COLO668 (cell line): ENCODE data around the gene DSCAM.

Experiments
- DNase-seq: peaks from one replicate; lab custom pipeline; 2025; ENCODE audit not compliant: unreplicated experiment; lab: John Stamatoyannopoulos, UW

The DSCAM gene

DNA sequence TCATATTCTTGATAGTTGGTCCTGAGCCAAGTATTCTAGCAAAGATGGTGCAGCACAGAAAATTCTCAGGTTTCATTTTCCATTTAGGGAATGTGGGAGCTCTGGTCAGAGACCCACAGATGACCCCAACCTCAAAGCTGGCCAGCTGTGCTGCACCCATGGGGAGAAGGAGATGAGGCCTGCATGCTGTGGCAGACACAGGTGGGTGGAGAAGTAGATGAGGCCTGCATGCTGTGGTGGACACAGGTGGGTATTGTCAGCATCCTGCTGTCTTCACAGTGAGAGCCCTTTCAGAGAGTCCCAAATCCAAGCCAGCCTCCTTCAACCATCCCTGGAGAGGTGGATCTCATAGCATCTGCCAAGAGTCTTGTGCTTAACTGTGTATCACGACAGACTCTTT is 77.7 kb downstream of the DSCAM start:
- no peak for DNase-seq

DNA sequence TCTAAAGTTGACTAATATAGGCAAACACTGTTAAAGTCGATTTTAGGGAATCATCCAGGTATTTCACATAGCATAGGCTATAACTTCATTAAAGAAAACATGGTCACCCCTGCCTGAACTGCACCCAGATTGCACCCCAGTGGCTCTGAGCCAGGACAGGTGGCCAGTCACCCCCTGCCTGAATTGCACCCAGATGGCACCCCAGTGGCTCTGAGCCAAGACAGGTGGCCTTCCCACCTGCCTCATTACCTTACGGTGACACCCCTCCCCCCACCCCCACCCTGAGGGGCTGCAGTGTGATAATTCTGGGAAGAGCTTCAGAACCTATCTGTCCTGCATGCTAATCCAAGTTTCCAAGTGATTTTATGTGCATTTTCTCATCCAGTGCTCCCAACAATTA is 78.9 kb downstream of the DSCAM start:
- peak; percentile 22 for DNase-seq

DNA sequence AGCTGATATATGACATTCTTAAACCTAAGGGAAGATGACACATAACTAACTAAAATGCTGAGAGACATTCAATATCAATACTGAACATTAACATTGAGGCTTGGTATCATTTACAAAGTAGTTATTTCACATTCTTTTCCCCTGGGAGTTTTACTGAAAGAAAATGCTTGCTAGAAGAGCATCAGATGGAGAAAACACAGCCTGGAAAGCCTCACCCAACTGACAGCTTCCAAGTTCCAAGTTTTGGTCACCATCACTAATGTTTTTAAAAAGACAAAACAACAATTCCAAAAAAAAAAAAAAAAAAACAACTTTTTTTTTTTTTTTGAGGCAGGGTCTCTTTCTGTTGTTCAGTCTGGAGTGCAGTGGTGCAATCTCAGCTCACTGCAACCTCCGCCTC is 80.6 kb downstream of the DSCAM start:
- DNase-seq = no peak

DNA sequence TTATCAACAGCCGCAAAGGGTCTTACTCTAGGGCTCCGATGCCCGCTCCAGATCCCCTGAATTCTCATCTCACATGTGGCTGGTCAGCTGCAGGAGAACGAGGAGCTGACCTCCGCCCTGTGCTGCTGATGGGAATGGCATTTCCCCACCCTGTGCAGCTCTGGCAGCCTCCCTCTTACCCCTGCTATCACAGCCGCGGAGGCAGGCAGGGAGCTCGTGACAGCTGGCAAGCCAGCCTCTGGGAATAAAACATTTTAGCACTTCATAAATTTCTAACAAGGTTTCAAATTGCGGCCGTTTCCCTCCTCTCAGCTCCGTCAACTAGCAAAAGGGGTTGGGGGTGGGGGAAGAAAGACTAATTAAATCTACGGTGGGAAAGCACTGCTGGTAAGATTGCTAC is 81.1 kb downstream of the DSCAM start:
- no peak for DNase-seq

DNA sequence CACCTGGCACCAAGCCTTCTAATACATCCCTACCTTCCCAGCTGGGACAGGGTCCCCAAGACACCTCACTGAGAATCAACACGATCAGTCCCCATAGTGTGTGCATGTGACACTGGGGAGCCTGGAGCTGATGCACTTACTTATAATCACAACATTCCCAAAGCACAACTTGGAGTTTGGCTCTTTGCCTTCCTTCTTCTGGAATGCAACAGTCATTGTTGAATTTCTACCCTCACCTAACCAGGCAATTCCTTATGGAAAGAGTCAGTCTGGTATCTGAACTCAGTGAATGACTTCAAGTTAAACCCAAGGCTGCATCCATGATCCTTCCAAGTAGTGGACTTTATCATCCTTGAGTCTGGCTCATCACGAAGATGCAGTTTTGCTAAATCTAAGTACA is 86.1 kb downstream of the DSCAM start:
- DNase-seq = no peak

DNA sequence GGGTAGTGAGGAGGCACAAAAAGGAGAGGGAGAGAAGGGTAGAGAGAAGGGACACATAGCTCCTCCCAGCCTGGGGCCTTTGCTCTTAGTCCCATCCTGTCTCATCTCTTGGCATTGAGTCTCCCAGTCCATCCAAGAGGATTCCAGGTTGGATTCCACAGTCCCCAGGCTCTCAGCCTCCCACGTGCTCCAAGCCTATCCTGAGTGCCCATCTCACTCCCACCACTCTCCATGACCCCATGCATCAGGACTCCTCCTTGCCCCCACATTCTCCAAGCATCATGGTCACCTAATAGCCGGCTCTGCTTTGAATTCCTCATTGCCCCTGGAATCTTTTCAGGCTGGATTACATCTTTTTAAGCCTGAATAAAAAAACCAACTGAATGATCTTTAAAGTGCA is 87.9 kb downstream of the DSCAM start:
- DNase-seq = no peak

DNA sequence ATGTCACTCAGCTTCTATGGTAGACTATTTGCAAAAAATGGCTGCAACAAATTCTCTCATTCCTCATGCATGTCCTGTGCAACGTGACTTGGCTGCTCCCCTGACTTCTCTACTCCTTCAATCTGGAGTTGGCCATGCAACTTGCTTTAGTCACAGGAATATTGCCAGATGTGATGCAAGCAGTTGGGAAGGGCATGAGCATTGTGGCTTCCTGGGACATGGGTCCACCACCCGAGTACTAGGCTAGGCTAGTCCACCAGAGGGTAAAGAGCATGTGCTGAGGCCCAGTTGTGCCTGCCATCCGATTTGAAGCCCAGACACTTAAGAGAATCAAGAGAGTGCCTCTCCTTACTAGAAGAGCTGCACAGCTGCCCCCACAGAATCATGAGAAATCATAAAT is 89.6 kb downstream of the DSCAM start:
- no peak for DNase-seq

DNA sequence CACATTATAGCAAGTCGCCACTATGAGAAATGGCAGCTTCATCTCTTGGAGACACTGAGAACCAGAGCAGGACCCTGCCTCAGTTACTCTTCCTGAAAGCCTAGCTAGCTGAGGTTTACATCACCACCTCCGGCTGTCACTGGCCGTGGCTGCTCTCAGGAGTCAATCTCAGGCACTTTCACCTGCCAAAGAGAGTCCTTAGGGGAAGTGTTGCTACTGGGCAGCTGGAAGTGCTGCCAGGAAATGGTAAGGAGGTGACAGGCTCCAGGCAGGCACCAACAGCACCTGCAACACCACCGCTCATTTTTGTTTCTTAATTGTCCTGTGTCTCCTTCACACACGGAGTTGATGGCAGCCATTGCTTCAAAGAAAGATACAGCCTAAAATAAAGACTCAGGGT is 92.5 kb downstream of the DSCAM start:
- DNase-seq = no peak

DNA sequence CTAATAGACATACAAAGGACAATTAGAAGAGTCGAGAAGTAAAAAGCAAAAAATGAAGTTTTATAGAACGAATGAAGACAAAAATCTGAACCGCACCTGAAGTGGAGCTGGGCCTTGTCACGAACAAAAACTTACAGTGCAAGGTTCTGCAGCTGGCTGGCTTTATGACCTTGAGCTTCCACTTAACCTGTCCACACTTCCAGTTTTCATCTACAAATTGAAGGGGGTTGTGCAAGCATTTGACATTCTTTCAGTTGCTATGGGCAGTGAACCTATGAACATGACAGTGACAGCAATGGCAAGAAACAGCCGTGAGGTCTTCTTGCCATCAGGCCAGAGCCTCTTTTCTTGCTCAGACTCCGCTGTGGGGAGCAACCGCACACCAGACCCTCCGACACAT is 93.2 kb downstream of the DSCAM start:
- no peak for DNase-seq

DNA sequence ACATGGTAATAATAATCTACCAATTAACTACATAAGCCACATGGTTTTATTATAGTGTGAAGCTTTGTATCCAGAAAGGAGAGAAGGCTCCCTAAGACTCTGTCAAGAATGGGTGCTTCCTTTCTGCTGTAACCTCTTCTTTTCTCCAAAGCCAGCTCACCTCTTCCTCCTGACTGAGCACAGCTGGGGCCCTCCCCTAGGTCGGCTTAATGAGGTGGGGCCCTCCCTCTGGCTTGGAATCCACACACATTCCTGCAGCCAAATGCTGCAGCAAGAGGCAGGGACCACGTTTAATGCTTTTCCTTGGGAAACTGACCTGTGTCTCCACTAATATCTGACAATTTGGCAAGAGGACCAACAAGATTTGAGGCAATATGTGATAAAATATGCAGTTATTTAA is 94.8 kb downstream of the DSCAM start:
- DNase-seq = no peak

DNA sequence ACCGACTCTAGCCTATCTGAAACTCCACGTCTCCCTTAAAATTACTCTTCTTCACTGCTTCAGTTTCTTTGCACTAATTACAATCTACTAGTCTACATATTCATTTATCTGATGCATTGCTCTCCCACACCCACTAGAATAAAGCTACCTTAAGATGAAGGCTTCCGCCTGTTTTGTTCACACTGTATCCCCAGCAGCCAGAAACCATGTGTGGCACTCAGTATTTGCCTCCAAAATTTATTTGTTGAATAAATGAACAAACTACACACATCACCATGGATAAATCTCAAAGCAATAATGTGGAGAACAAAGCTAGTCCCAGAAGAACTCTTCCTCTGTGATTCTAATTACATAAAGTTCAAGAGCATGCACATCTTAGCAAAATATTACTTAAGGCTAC is 95.7 kb downstream of the DSCAM start:
- no peak for DNase-seq

DNA sequence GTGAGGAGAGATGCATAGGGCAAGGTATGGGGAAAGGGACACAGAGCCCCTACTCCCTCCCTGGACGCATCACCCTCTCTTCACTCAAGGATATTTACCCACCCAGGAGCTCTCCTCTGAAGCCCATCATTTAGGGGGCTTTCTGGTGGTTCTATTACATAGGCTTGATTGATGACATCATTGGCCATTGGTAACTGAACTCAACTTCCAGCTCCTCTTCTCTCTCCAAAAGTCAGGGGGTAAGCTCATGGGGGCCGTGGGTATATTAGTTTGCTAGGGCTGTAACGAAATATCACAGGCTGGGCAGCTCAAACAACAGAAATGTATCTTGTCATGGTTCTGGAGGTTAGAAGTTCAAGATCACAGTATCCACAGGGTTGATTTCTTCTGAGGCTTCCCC is 110.8 kb downstream of the DSCAM start:
- DNase-seq = no peak

DNA sequence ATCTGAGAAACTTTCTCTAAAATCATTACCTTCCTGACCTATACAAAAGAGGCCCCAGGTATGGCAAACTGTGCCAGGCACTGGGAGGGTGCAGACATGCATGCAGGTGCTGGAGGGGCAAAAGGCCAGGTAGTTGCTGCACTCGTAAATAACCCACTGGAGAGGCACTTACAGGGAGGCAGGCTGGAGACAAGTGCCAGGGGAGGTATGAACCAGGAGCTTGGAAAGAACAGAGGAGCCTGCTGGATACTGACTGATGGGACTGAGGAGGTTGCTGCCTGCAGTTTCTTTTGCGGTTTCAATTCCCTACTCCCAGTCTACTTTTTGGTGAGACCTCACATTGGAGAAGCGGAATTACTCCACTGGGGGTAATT is 113.9 kb downstream of the DSCAM start:
- no peak for DNase-seq

DNA sequence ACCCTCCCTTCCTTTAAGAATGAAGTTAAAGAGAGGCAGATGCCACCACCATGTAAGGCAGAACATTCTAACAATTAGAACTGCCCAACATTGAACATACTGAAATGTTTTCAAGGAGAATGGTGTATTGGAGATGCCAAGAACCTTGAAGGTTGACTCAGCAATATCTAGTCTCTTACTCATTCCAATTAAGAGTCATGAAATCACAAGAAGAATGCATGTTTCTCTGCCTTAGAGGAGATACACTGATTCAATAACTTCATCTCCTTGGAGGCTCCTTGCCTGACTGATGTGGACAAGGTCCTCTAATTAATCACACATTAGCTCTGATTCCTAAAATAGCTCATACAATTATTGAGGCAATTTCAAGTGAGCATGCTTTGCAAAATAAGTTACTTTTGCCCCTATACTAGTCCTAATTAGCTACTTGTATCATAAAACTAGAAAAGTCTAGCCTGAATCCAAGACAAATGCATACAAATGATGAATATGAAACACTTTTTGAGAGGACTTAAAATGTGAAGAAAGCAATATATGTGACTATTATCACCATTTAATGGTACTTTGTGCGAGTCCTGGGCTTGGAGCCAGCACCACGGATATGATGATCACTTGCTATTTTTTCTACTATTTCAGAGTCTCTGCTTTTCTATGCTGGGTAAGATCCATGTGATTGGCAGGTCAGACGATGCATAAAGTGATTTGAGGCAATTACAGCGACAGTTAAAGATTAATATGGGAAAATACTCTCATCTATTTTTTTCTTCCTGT is 114.5 kb downstream of the DSCAM start:
- DNase-seq = no peak

DNA sequence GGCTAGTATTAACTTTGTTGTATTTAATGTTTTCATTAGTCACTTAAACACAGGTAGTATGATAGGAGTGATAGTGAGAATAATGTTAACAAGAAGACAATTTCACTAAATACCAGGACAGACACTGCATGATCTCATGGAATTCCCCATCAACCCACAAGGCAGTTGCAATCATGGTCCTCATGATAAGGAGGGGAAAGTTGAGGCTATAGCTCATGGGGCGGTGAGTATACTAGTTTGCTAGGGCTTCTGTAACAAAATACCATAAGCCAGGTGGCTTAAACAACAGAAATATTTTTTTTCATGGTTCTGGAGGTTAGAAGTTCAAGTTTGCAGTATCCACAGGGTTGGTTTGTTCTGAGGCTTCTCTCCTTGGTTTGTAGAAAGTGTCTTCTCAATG is 115.8 kb downstream of the DSCAM start:
- DNase-seq = no peak

DNA sequence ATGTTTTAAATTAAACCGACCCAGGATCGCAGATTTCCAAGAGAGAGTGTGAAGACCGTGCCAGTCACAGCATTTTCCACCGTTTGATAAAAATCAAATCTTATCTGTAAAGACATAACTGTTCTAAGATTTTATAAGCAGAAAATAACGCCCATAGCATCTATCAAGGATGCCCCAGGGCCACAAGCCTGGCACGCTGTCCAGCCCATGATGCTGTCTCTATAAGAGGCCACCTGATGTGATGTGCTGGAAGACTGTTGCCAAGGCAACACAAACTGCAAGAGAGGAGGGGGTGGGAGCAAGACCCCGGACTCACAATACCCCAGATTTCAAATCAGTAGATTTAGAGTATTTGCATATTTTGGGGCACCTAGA is 116.5 kb downstream of the DSCAM start:
- no peak for DNase-seq

DNA sequence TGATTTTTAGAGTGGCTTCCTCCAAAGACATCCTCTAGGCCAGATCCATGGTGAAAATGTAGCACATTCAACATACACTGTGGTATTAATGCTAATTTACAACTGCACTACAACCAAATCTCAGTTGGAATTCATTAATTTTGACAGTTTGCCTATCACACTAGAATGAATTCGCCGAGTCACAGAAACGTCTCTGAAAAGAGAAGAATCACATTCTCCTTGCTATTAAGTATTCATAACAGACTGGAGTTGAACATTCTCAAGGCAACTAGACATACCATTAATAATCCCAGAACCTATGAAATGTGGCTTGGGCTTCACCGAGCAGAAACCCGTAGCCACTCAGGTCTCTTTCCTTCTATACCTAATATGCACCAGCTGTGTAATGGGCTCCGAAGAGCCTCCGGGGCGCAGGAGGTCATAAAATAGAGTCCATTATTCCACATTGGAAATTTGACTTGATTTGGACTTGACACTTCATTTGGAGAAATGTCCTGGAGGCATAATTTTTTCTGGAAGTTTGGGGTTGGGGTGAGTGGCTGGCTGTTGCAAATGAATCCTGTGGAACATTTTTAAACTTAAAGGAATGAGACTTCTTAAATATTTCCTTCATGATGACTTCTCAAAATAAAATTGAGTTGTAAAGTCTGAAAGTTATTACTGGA is 117.1 kb downstream of the DSCAM start:
- DNase-seq = no peak

DNA sequence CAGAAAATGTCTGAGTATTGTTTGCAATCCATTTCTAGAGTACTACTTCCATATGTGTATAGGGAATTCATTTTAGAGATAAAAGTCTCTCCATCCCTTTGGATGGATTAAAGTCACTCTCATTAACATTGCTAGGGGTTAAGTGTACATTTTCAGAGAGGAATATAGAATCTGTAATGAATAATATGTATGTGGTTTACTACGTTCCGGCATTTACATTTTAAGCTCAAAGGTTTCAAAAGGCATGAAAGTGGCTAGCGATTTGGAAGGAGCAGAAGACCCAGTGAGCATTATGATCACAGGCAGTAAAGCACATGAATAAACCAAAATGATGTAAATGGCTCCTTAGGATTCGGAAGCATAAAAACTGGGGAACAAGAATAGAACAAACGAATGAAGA is 123.0 kb downstream of the DSCAM start:
- DNase-seq = no peak

DNA sequence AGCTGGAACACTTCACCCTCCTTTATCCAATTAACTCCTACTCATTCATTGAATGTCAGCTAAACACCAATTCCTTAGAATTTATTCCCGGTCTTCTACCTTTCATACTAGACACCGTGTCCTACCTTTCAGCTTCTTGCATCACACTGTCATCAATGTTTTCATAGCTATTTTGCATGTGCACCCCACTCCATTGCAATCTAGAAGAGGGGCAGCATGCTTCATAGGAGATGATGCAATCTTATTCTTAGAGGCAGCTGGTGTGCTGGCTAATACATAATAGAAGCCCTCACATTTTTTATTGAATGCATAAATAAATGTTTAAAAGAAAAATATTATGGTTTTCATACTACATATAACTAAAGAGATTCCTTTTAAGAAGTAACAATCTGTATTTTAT is 123.6 kb downstream of the DSCAM start:
- DNase-seq = no peak

DNA sequence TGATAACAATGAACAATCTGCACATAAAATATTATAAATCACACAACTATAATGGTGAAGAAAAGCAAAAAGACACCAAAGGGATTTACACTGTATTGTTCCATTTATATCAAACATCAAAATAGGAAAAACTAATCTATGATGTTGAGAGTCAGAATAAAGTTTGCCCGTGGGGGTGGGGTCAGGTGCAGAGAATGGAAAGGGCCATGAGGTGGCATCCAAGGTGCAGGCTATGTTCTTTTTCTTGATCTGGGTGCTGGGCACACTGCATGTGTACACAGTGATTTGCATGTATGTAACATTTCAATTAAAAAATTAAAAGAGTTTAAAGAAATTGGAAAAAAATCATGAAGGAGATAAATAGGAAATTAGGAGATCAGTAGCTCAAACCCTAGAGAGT is 127.3 kb downstream of the DSCAM start:
- no peak for DNase-seq

DNA sequence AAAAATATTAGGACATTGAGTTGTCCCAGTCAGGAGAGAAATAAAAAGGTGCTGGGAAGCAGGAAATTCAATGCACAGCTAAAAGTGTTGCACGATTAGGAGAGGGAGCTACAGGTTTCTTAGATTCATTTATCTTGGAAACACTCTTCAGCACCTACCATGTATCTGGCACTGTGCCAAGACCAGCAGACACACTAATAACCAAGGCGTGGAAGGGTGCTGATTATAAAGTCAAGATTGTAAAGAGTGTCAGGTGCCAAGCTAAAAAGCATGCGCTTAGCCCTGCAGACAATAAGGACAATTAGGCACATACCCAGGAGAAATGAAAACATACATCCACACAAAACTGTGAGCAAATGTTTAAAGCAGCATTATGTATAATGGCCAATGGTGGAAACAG is 129.9 kb downstream of the DSCAM start:
- no peak for DNase-seq

DNA sequence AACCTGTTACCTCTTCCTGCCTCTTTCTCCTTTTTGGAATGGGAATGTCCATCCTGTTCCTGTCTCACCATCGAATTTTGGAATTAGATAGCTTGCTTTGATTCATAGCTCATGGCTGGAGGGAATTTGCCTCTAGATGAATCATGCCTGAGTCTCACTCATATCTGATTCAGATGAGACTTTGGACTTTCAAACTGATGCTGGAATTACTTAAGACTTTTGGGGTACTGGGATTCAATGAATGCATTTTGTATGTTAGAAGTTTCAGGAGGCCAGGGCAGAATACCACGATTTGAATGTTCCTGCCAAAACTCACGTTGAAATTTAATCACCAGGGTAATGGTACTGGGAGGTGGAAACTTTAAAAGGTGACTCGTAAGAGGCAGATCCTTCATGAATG is 132.4 kb downstream of the DSCAM start:
- no peak for DNase-seq

DNA sequence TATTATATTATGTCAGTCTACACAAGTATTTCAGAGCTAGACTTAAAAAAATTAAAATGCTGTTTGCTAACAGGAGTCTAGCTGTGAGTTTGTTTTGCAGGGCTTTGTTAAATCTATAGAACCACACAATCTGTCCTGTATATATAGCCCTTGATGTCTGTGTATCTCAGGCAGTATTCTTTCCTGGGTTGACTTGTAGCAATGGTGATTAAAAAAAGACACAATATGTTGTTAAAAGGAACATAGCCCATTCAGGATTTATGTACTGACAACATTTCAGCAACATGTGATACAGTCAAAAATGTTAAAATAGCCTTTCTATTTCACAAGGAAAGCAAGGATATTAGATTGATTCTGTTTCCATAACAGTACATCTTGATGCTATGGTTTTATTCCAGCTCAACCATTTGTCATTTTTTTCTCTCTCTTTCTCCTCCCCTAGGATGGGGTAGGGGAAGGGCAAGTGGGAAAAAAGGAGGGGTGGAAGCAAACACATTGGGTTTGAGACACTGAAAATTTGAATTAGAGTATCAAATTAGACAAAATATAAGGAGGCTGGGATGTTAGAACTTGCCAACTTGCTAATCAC is 139.2 kb downstream of the DSCAM start:
- DNase-seq = no peak
